GM23338 (cell line): Measurements from ENCODE around the gene SSTR5. TPM values are rescaled to one million over a fixed set of nuclear protein-coding genes. Genes with fewer than 3 reads are reported as not detected.

Experiments
- ATAC-seq: fragments of 200-7000 bp; cut with Tn5 transposase; 3 replicates; pipeline ENCODE4 v1.9.1; 2020
- DNase-seq: peaks from one replicate; pipeline ENCODE4 v3.0.0-alpha.2; 2015; ENCODE audit warnings: low spot score
- H2AFZ ChIP-seq: fragments of 200-600 bp; sonication (generic); 2 replicates; pipeline ENCODE4 v1.8.0; 2016; ENCODE audit warnings: antibody characterized with exemption, mild to moderate bottlenecking, moderate library complexity
- H3F3A ChIP-seq: fragments of 200-600 bp; sonication (generic); replicated peaks from 2 replicates; pipeline ENCODE4 v1.8.0; 2017; ENCODE audit warnings: antibody characterized with exemption, mixed run types, low read depth
- H3K27ac ChIP-seq: fragments of 200-600 bp; sonication (generic); 2 replicates; pipeline ENCODE4 v1.6.1; 2016; ENCODE audit warnings: low read depth
- H3K27me3 ChIP-seq: fragments of 200-600 bp; sonication (generic); 2 replicates; pipeline ENCODE4 v1.8.0; 2016; ENCODE audit warnings: mild to moderate bottlenecking, mixed run types, moderate library complexity; ENCODE audit not compliant: insufficient read depth
- H3K36me3 ChIP-seq: fragments of 200-600 bp; sonication (generic); 2 replicates; pipeline ENCODE4 v1.8.0; 2016; ENCODE audit warnings: mild to moderate bottlenecking; ENCODE audit not compliant: insufficient read depth
- H3K4me1 ChIP-seq: fragments of 200-600 bp; sonication (generic); 2 replicates; pipeline ENCODE4 v1.8.0; 2016; ENCODE audit warnings: mild to moderate bottlenecking, moderate library complexity; ENCODE audit not compliant: insufficient read depth
- H3K4me2 ChIP-seq: fragments of 200-600 bp; sonication (generic); 2 replicates; pipeline ENCODE4 v1.7.1; 2017; ENCODE audit warnings: mixed run types
- H3K4me3 ChIP-seq: fragments of 200-600 bp; sonication (generic); 2 replicates; pipeline ENCODE4 v1.6.1; 2016; ENCODE audit warnings: mixed run types
- H3K79me2 ChIP-seq: fragments of 200-600 bp; sonication (generic); replicated peaks from 2 replicates; pipeline ENCODE4 v1.8.0; 2017; ENCODE audit warnings: mild to moderate bottlenecking; ENCODE audit not compliant: insufficient read depth
- H3K9me2 ChIP-seq: fragments of 200-600 bp; sonication (generic); 2 replicates; pipeline ENCODE4 v1.8.0; 2017; ENCODE audit not compliant: insufficient read depth
- H4K20me1 ChIP-seq: fragments of 200-600 bp; sonication (generic); replicated peaks from 2 replicates; pipeline ENCODE4 v1.8.0; 2017; ENCODE audit warnings: mild to moderate bottlenecking; ENCODE audit not compliant: insufficient read depth
- H3K27ac Mint-ChIP-seq: 2 replicates; pipeline ENCODE4 v1.8.0; 2020; ENCODE audit warnings: inconsistent platforms, mild to moderate bottlenecking, moderate library complexity, mixed read lengths
- H3K27me3 Mint-ChIP-seq: 3 replicates; pipeline ENCODE4 v1.8.0; 2022; ENCODE audit warnings: low read depth, mild to moderate bottlenecking, moderate library complexity, mixed read lengths, inconsistent platforms; ENCODE audit not compliant: insufficient read depth, poor library complexity
- H3K36me3 Mint-ChIP-seq: 3 replicates; pipeline ENCODE4 v1.8.0; 2021; ENCODE audit warnings: low read depth, mild to moderate bottlenecking, inconsistent platforms, moderate library complexity, mixed read lengths
- H3K4me1 Mint-ChIP-seq: 3 replicates; pipeline ENCODE4 v1.8.0; 2020; ENCODE audit warnings: mild to moderate bottlenecking, inconsistent platforms, mixed read lengths
- H3K4me3 Mint-ChIP-seq: 3 replicates; pipeline ENCODE4 v1.8.0; 2021; ENCODE audit warnings: moderate library complexity, mild to moderate bottlenecking, inconsistent platforms, mixed read lengths
- H3K9me3 Mint-ChIP-seq: 3 replicates; pipeline ENCODE4 v1.8.0; 2020; ENCODE audit warnings: moderate library complexity, mild to moderate bottlenecking, inconsistent platforms, mixed read lengths
- CREB1 ChIP-seq: fragments of 250-450 bp; sonication (Bioruptor Pico); IDR thresholded peaks from 2 replicates; pipeline ENCODE4 v1.5.0; 2020; ENCODE audit warnings: low read depth, mild to moderate bottlenecking, moderate library complexity
- CTCF ChIP-seq, 2 experiments: fragments of 200-600 bp in 1 of 2; sonication (generic) in 1 of 2; conservative IDR thresholded peaks; 2 replicates each; pipeline versions ENCODE4 v1.5.1 to v1.6.1; 2016 to 2017; ENCODE audit warnings: antibody characterized with exemption in 2 of 2, low read depth in 2 of 2, mild to moderate bottlenecking in 2 of 2, moderate library complexity in 1 of 2
- ETS1 ChIP-seq: IDR thresholded peaks from 2 replicates; pipeline ENCODE4 v1.6.1; 2016; ENCODE audit warnings: antibody characterized with exemption
- EZH2 ChIP-seq: fragments of 200-600 bp; sonication (generic); IDR thresholded peaks from one replicate; pipeline ENCODE4 v1.8.0; 2017; ENCODE audit warnings: antibody characterized with exemption, mild to moderate bottlenecking, low read depth; ENCODE audit not compliant: unreplicated experiment
- EZH2phosphoT487 ChIP-seq: fragments of 200-600 bp; sonication (generic); IDR thresholded peaks from one replicate; pipeline ENCODE4 v1.8.1; 2018; ENCODE audit warnings: antibody characterized with exemption; ENCODE audit not compliant: unreplicated experiment
- JUNB ChIP-seq: IDR thresholded peaks from one replicate; pipeline ENCODE4 v1.6.1; 2016; ENCODE audit warnings: antibody characterized with exemption; ENCODE audit not compliant: unreplicated experiment
- NANOG ChIP-seq: IDR thresholded peaks from 2 replicates; pipeline ENCODE4 v1.6.1; 2016; ENCODE audit warnings: antibody characterized with exemption, borderline replicate concordance
- POLR2AphosphoS5 ChIP-seq: IDR thresholded peaks from 2 replicates; pipeline ENCODE4 v1.6.1; 2016; ENCODE audit warnings: antibody characterized with exemption, low read depth
- REST ChIP-seq: IDR thresholded peaks from one replicate; pipeline ENCODE4 v1.6.1; 2018; ENCODE audit warnings: antibody characterized with exemption; ENCODE audit not compliant: unreplicated experiment
- STAT1 ChIP-seq: IDR thresholded peaks from one replicate; pipeline ENCODE4 v1.6.1; 2016; ENCODE audit warnings: antibody characterized with exemption; ENCODE audit not compliant: unreplicated experiment
- ZNF114 ChIP-seq: fragments of 250-450 bp; sonication (Bioruptor Pico); IDR thresholded peaks from 2 replicates; pipeline ENCODE4 v1.5.0; 2020; ENCODE audit warnings: mild to moderate bottlenecking, moderate library complexity
- ZNF331 ChIP-seq: fragments of 250-450 bp; sonication (Bioruptor Pico); IDR thresholded peaks from 2 replicates; pipeline ENCODE4 v1.5.0; 2020; ENCODE audit warnings: low read depth, mild to moderate bottlenecking, moderate library complexity
- ZNF462 ChIP-seq: fragments of 250-450 bp; sonication (Bioruptor Pico); IDR thresholded peaks from 2 replicates; pipeline ENCODE4 v1.5.0; 2020; ENCODE audit warnings: mild to moderate bottlenecking, moderate library complexity
- polyA plus RNA-seq: library from polyadenylated mRNA; unstranded; fragments of >200 nt; fragmentation: Nextera tagmentation; extraction: Ambion mirVana; gene quantifications from 2 replicates; pipeline ENCODE4 v1.2.1, GENCODE V29; 2016
- total RNA-seq: library from RNA; depleted of rRNA; stranded (reverse); fragments of >200 nt; shearing (Covaris generic); gene quantifications from 2 replicates; pipeline ENCODE4 v1.2.3, GENCODE V29; 2014

The SSTR5 gene
- total and polyA plus RNA-seq, 2 experiments from 2014 or later = 0.60 to 1.0 TPM

- H3K36me3 Mint-ChIP-seq = no peaks in the 10 kb centered on the region
- TF ChIP-seq ETS1 = no peak
- no peak for TF ChIP-seq REST
- no peak for TF ChIP-seq CREB1 (CRISPR knock-in tag)
- no peak for TF ChIP-seq STAT1
- no peak for TF ChIP-seq EZH2
- no peak for TF ChIP-seq CTCF (conservative IDR thresholded peaks at IDR 0.05; ENCODE audit: low read depth in 2 of 2)
- TF ChIP-seq ZNF331 (CRISPR knock-in tag) = no peak
- TF ChIP-seq POLR2AphosphoS5 = no peak
- TF ChIP-seq NANOG = no peak
- TF ChIP-seq EZH2phosphoT487 = no peak
- no peak for TF ChIP-seq JUNB
- no peak for TF ChIP-seq ZNF462 (CRISPR knock-in tag)
- no peak for TF ChIP-seq ZNF114 (CRISPR knock-in tag)
- ATAC-seq (no peak), DNase-seq (no peak)
- no peak overlapping the region for H3K4me3 Mint-ChIP-seq
- no peak overlapping the region for H3K27ac Mint-ChIP-seq
- Histone ChIP-seq H3K4me3 (no peak overlapping the region), H3K9me2 (no peaks in the 10 kb centered on the region), H4K20me1 (no peaks in the 10 kb centered on the region), H3F3A (0 out of 2 replicates have a peak, but pooled peaks cover 4% of the 10 kb centered on the region), H3K27me3 (no peaks in the 10 kb centered on the region), H3K27ac (no peak overlapping the region), H3K79me2 (no peaks in the 10 kb centered on the region), H3K4me1 (no peaks in the 10 kb centered on the region), H3K4me2 (no peak overlapping the region), H2AFZ (no peak overlapping the region), H3K36me3 (no peaks in the 10 kb centered on the region)
- peaks cover under 1% of the 10 kb centered on the region for H3K27me3 Mint-ChIP-seq
- no peaks in the 10 kb centered on the region for H3K9me3 Mint-ChIP-seq
- H3K4me1 Mint-ChIP-seq = no peaks in the 10 kb centered on the region
These were observed 25.9 kb downstream of the SSTR5 start for GRCh38 chr16:1098266-1098991.
